BE2C (cell line): ENCODE data around the gene IFNL3.
"Not testable (repeated sequence)": the region's sequence is repeated elsewhere in the genome, so short reads cannot be mapped to it uniquely, and the experiment has no call there.

Experiments used
- DNase-seq: peaks from one replicate; pipeline ENCODE4 v3.0.0-alpha.2; 2020
- H3K27me3 ChIP-seq: fragments of 250-450 bp; sonication (Bioruptor Pico); 2 replicates; pipeline ENCODE4 v1.5.1; 2020; ENCODE audit warnings: mild to moderate bottlenecking
- H3K36me3 ChIP-seq: fragments of 250-450 bp; sonication (Bioruptor Pico); 2 replicates; pipeline ENCODE4 v1.5.1; 2020; ENCODE audit warnings: mild to moderate bottlenecking
- H3K4me1 ChIP-seq: fragments of 250-450 bp; sonication (Bioruptor Pico); 2 replicates; pipeline ENCODE4 v1.5.1; 2020
- H3K4me3 ChIP-seq: 2 replicates; pipeline ENCODE4 v1.5.1; 2011; ENCODE audit warnings: low read depth, low read length
- H3K9me3 ChIP-seq: fragments of 250-450 bp; sonication (Bioruptor Pico); 2 replicates; pipeline ENCODE4 v1.5.1; 2020
- CTCF ChIP-seq: IDR thresholded peaks from 2 replicates; pipeline ENCODE4 v1.5.1; 2012; ENCODE audit warnings: mild to moderate bottlenecking, low read depth, low read length

Gene IFNL3

GRCh38 chr19:39275578-39275977, 30.8 kb upstream of the IFNL3 start:
- H3K36me3 ChIP-seq: no peaks in the 10 kb centered on the region
- TF ChIP-seq CTCF: no peak
- no peaks in the 10 kb centered on the region for H3K4me1 ChIP-seq
- peaks cover 4% of the 10 kb centered on the region; the same call in 1 of the 2 replicates for H3K27me3 ChIP-seq
- no peaks in the 10 kb centered on the region for H3K9me3 ChIP-seq
- H3K4me3 ChIP-seq: no peak overlapping the region
- DNase-seq: no peak

- not testable (repeated sequence) for H3K9me3 ChIP-seq, H3K27me3 ChIP-seq, H3K4me1 ChIP-seq, H3K4me3 ChIP-seq, DNase-seq, H3K36me3 ChIP-seq
These were observed 29.1 kb upstream of the IFNL3 start for GRCh38 chr19:39273859-39274258.

GRCh38 chr19:39270036-39270871, 25.4 kb upstream of the IFNL3 start:
- Histone ChIP-seq H3K4me1 (no peaks in the 10 kb centered on the region), H3K9me3 (no peaks in the 10 kb centered on the region), H3K27me3 (no peaks in the 10 kb centered on the region), H3K4me3 (no peak overlapping the region), H3K36me3 (no peaks in the 10 kb centered on the region)
- DNase-seq: no peak
- no peak for TF ChIP-seq CTCF

- H3K4me3 ChIP-seq, DNase-seq, H3K27me3 ChIP-seq, H3K36me3 ChIP-seq, H3K9me3 ChIP-seq, H3K4me1 ChIP-seq: not testable (repeated sequence)
These were observed 24.6 kb upstream of the IFNL3 start for GRCh38 chr19:39269369-39269768.

GRCh38 chr19:39268531-39269223, 23.9 kb upstream of the IFNL3 start:
- not testable (repeated sequence) for H3K36me3 ChIP-seq, H3K4me3 ChIP-seq, H3K27me3 ChIP-seq, DNase-seq, H3K4me1 ChIP-seq, H3K9me3 ChIP-seq

- not testable (repeated sequence) for H3K27me3 ChIP-seq, H3K4me3 ChIP-seq, H3K9me3 ChIP-seq, DNase-seq, H3K4me1 ChIP-seq, H3K36me3 ChIP-seq
These were observed 23.3 kb upstream of the IFNL3 start, which contains the start of gene IFNL2 for GRCh38 chr19:39268085-39268484. TSS of gene IFNL2 (plus strand) at chr19:39268396. CDS start at chr19:39268569, 173 bp downstream.

GRCh38 chr19:39265321-39265916, 20.6 kb upstream of the IFNL3 start:
- Histone ChIP-seq H3K4me1 (no peaks in the 10 kb centered on the region), H3K4me3 (no peak overlapping the region), H3K36me3 (no peaks in the 10 kb centered on the region), H3K27me3 (no peaks in the 10 kb centered on the region), H3K9me3 (no peaks in the 10 kb centered on the region)
- TF ChIP-seq CTCF: no peak
- DNase-seq: peak; percentile 14
